Gastroesophageal sphincter (tissue), 3 donors: ENCODE measurements around the gene MXRA8.

Experiments used
- CTCF ChIP-seq, 4 experiments: fragments of 200-600 bp in 2 of 4; fragments of 450-650 bp in 2 of 4; sonication (generic) in 1 of 4; IDR thresholded peaks; one replicate each; pipeline ENCODE4 v1.5.1; 2017 to 2019; ENCODE audit warnings: antibody characterized with exemption in 4 of 4, mild to moderate bottlenecking in 2 of 4, moderate library complexity in 2 of 4
- EP300 ChIP-seq: sonication (generic); formaldehyde crosslinking; IDR thresholded peaks from one replicate; pipeline ENCODE4 v1.6.1; 2017; ENCODE audit warnings: antibody characterized with exemption, mild to moderate bottlenecking
- POLR2A ChIP-seq, 2 donors: fragments of 450-650 bp; IDR thresholded peaks; one replicate each; pipeline ENCODE4 v1.6.1; 2017; ENCODE audit warnings: antibody characterized with exemption in 2 of 2, mild to moderate bottlenecking in 2 of 2, moderate library complexity in 1 of 2
- POLR2AphosphoS5 ChIP-seq: sonication (generic); formaldehyde crosslinking; IDR thresholded peaks from one replicate; pipeline ENCODE4 v1.6.1; 2017; ENCODE audit warnings: antibody characterized with exemption

GRCh38 chr1:1334835-1335234 is 23.5 kb downstream of the MXRA8 start:
- TF ChIP-seq CTCF (IDR thresholded peaks at IDR 0.05) (no peak), POLR2AphosphoS5 (no peak), POLR2A (IDR thresholded peaks at IDR 0.05) (no peak), EP300 (no peak)
